Measurements from ENCODE around the gene CTLA4.

- TF ChIP-seq CTCF (conservative IDR thresholded peaks at IDR 0.05; ENCODE audit: low read depth in 2 of 2): no peak
- TF ChIP-seq POLR2AphosphoS5 (IDR thresholded peaks at IDR 0.05; ENCODE audit: low read depth): no peak
- no peak for TF ChIP-seq EZH2phosphoT487 (IDR thresholded peaks at IDR 0.05; ENCODE audit: unreplicated experiment)
- no peak for TF ChIP-seq ZNF114 (CRISPR knock-in tag; IDR thresholded peaks at IDR 0.05)
- TF ChIP-seq JUNB (IDR thresholded peaks at IDR 0.05; ENCODE audit: unreplicated experiment): no peak
- TF ChIP-seq REST (IDR thresholded peaks at IDR 0.05; ENCODE audit: unreplicated experiment): no peak
- no peak for TF ChIP-seq EZH2 (IDR thresholded peaks at IDR 0.05; ENCODE audit: low read depth, unreplicated experiment)
- TF ChIP-seq CREB1 (CRISPR knock-in tag; IDR thresholded peaks at IDR 0.05; ENCODE audit: low read depth): no peak
- no peak for TF ChIP-seq ZNF331 (CRISPR knock-in tag; IDR thresholded peaks at IDR 0.05; ENCODE audit: low read depth)
- no peak for TF ChIP-seq ZNF462 (CRISPR knock-in tag; IDR thresholded peaks at IDR 0.05)
These were observed 30.0 kb downstream of the CTLA4 start for GRCh38 chr2:203897544-203897943.
